Measurements from ENCODE around the gene MAPK8. TPM values are rescaled to one million over a fixed set of nuclear protein-coding genes. Genes with fewer than 3 reads are reported as not detected.

MAPK8 gene
- polyA plus RNA-seq, 3 donors = 18.4 to 21.1 (median 18.5) TPM

DNA sequence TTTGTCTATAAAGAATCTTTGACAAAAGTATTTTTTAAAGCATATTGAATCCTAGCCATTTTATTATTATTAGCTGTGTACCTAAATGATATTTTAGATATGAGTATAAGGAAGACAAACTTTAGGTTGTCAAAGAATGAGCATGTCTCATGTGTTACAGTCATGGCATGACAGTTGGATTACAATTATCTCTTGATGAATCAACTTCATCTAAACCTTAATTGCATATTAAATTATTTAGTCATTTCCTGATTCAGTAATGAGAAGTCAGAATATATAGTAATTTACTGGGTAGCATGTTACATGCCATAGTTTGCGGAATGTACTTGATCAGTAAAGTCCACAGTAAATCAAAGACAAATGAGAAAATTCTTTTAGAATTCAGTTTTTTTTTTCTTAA is 59.2 kb downstream of the MAPK8 start:
- intact Hi-C loops (cut with micrococcal nuclease) = loop anchor here (5.0 to 10.0 kb wide), 3 partner anchors 149 to 289 kb away; no protein-coding TSS in a partner anchor
- Histone ChIP-seq H3K9me3 (replicated peaks in 1 of 2; ENCODE audit: control insufficient read depth in 1 of 2, insufficient read depth in 1 of 2, low read length in 2 of 2) (no peaks in the 10 kb centered on the region), H3K27me3 (ENCODE audit: control insufficient read depth in 2 of 2, insufficient read depth in 2 of 2, low read length in 2 of 2) (no peaks in the 10 kb centered on the region), H4K20me1 (ENCODE audit: insufficient read depth, low read length) (peaks cover 44% of the 10 kb centered on the region), H3K4me3 (replicated peaks in 1 of 3; ENCODE audit: low read depth in 2 of 3, low read length in 3 of 3) (no peak overlapping the region), H3K27ac (ENCODE audit: low read depth in 1 of 2, low read length in 2 of 2) (no peak overlapping the region), H3K9ac (ENCODE audit: insufficient read depth, low read length, poor library complexity, severe bottlenecking) (no peak overlapping the region), H3K79me2 (ENCODE audit: insufficient read depth, low read length) (peaks cover 4% of the 10 kb centered on the region), H3K4me1 (ENCODE audit: control insufficient read depth in 1 of 2, insufficient read depth in 2 of 2, low read length in 2 of 2) (no peaks in the 10 kb centered on the region), H3K4me2 (replicated peaks; ENCODE audit: extremely low read depth, low read length, poor library complexity, severe bottlenecking) (no peak overlapping the region), H2AFZ (ENCODE audit: insufficient read depth, low read depth, low read length, poor library complexity, severe bottlenecking) (no peak overlapping the region), H3K36me3 (replicated peaks in 1 of 2; ENCODE audit: control insufficient read depth in 1 of 2, insufficient read depth in 2 of 2, low read length in 2 of 2) (no peaks in the 10 kb centered on the region)
- H3K9me3 Mint-ChIP-seq = no peaks in the 10 kb centered on the region
- no CpG with 5 or more reads among the region's 1 CpG for WGBS (ENCODE audit: insufficient coverage)
- H3K27ac Mint-ChIP-seq = no peak overlapping the region
- DNase-seq = no peak
- H3K4me3 Mint-ChIP-seq = no peak overlapping the region
- TF ChIP-seq, protein P1, sequence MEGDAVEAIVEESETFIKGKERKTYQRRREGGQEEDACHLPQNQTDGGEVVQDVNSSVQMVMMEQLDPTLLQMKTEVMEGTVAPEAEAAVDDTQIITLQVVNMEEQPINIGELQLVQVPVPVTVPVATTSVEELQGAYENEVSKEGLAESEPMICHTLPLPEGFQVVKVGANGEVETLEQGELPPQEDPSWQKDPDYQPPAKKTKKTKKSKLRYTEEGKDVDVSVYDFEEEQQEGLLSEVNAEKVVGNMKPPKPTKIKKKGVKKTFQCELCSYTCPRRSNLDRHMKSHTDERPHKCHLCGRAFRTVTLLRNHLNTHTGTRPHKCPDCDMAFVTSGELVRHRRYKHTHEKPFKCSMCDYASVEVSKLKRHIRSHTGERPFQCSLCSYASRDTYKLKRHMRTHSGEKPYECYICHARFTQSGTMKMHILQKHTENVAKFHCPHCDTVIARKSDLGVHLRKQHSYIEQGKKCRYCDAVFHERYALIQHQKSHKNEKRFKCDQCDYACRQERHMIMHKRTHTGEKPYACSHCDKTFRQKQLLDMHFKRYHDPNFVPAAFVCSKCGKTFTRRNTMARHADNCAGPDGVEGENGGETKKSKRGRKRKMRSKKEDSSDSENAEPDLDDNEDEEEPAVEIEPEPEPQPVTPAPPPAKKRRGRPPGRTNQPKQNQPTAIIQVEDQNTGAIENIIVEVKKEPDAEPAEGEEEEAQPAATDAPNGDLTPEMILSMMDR (IDR thresholded peaks at IDR 0.05) = no peak
- no peaks in the 10 kb centered on the region for H3K27me3 Mint-ChIP-seq (ENCODE audit: low read depth in 3 of 3)
- peaks cover 7% of the 10 kb centered on the region for H3K4me1 Mint-ChIP-seq
- no peaks in the 10 kb centered on the region for H3K36me3 Mint-ChIP-seq

DNA sequence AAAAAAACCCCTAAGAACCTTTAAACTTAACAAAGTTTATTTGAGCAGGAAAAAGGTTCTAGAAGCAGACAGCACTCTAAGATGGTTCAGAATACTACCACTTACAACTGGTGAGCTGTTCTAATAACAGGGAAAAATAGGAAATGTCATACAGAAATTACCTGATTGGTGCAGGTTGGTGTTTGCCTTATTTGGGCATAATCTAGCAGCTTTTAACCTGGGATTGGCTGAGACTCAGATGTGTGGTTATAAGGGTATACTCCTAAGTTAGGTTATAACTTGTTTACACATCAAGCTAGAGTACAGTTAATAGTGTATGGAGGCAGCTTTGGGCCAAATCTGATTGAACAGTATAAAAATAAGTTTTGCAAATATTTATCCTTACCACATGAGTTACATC is 59.8 kb downstream of the MAPK8 start:
- Mint-ChIP-seq H3K4me1 (peaks cover 7% of the 10 kb centered on the region), H3K9me3 (no peaks in the 10 kb centered on the region), H3K27me3 (ENCODE audit: low read depth in 3 of 3) (no peaks in the 10 kb centered on the region), H3K36me3 (no peaks in the 10 kb centered on the region), H3K27ac (no peak overlapping the region), H3K4me3 (no peak overlapping the region)
- peaks cover 4% of the 10 kb centered on the region for H3K79me2 ChIP-seq (ENCODE audit: insufficient read depth, low read length)
- TF ChIP-seq, protein P1 (IDR thresholded peaks at IDR 0.05) = no peak
- H3K4me1 ChIP-seq (ENCODE audit: control insufficient read depth in 1 of 2, insufficient read depth in 2 of 2, low read length in 2 of 2) = no peaks in the 10 kb centered on the region
- H3K9me3 ChIP-seq (replicated peaks in 1 of 2; ENCODE audit: control insufficient read depth in 1 of 2, insufficient read depth in 1 of 2, low read length in 2 of 2) = no peaks in the 10 kb centered on the region
- DNase-seq = no peak
- no peak overlapping the region for H3K27ac ChIP-seq (ENCODE audit: low read depth in 1 of 2, low read length in 2 of 2)
- intact Hi-C loops (cut with micrococcal nuclease) = loop anchor here (5.0 to 10.0 kb wide), 3 partner anchors 149 to 289 kb away; no protein-coding TSS in a partner anchor
- H4K20me1 ChIP-seq (ENCODE audit: insufficient read depth, low read length) = peaks cover 43% of the 10 kb centered on the region
- H3K36me3 ChIP-seq (replicated peaks in 1 of 2; ENCODE audit: control insufficient read depth in 1 of 2, insufficient read depth in 2 of 2, low read length in 2 of 2) = no peaks in the 10 kb centered on the region
- no peaks in the 10 kb centered on the region for H3K27me3 ChIP-seq (ENCODE audit: control insufficient read depth in 2 of 2, insufficient read depth in 2 of 2, low read length in 2 of 2)
- H2AFZ ChIP-seq (ENCODE audit: insufficient read depth, low read depth, low read length, poor library complexity, severe bottlenecking) = no peak overlapping the region
- H3K9ac ChIP-seq (ENCODE audit: insufficient read depth, low read length, poor library complexity, severe bottlenecking) = no peak overlapping the region
- no peak overlapping the region for H3K4me3 ChIP-seq (replicated peaks in 1 of 3; ENCODE audit: low read depth in 2 of 3, low read length in 3 of 3)
- H3K4me2 ChIP-seq (replicated peaks; ENCODE audit: extremely low read depth, low read length, poor library complexity, severe bottlenecking) = no peak overlapping the region
